NT2/D1 (cell line): ENCODE results near the gene KRTAP10-3.

Source experiments
- YY1 ChIP-seq: IDR thresholded peaks from 2 replicates; pipeline ENCODE4 v1.6.1; 2011; ENCODE audit not compliant: insufficient read length, insufficient read depth
- ZNF274 ChIP-seq: IDR thresholded peaks from 2 replicates; pipeline ENCODE4 v1.6.1; 2011; ENCODE audit warnings: mild to moderate bottlenecking, low read depth, low read length

DNA sequence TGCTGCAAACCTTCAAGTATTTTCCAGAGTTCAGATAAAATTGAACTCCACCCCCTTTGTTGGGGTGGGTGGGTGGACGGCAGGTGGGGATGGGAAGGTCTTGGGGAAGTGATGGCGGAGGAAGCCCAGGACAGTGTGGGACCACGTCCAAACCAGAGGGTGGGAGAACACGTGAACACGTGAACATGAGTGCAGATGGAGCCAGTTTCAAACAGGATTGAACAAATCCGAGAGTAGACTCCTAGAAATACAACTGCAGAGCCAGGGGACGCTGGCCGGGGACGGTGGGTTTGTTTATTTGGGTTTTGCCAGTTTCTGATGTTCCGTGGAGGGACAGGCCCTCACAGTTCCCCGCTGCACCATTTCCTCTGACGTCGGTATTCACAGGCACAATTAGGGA lies 10.2 kb downstream of the KRTAP10-3 start:
- no peak for TF ChIP-seq ZNF274
- TF ChIP-seq YY1, result no peak
